H1 (cell line): Measurements from ENCODE around the gene EEF2. TPM values are rescaled to one million over a fixed set of nuclear protein-coding genes. Genes with fewer than 3 reads are reported as not detected.
A peak's percentile ranks its signal among the peaks of the same experiment; 100 is the strongest.

Source experiments
- CTCF ChIA-PET: fragments of 300-600 bp; sonication (Branson Sonifier 250); formaldehyde crosslinking; loops from one replicate; lab custom pipeline; 2021; ENCODE audit not compliant: partially characterized antibody; lab: Charles Lee
- POLR2A ChIA-PET: fragments of 300-600 bp; sonication (Branson Sonifier 250); formaldehyde crosslinking; loops from one replicate; lab custom pipeline; 2021; ENCODE audit warnings: inconsistent platforms; ENCODE audit not compliant: partially characterized antibody; lab: Charles Lee
- DNase-seq, 2 experiments: peaks; one replicate each; pipeline versions ENCODE4 v3.0.0 to v3.0.0-alpha.2; 2010 to 2022; ENCODE audit warnings: low spot score in 2 of 2, low read depth in 1 of 2, mixed read lengths in 1 of 2
- FAIRE-seq: peaks from 2 replicates; lab custom pipeline; 2011; peaks lifted over from hg19 to GRCh38; lab: Jason Lieb, UNC
- H2AFZ ChIP-seq: 2 replicates; pipeline ENCODE4 v1.8.1; 2012; ENCODE audit warnings: low read length, inconsistent platforms
- H2AK5ac ChIP-seq: 2 replicates; pipeline ENCODE4 v1.6.1; 2013; ENCODE audit warnings: low read depth, low read length
- H2BK120ac ChIP-seq: replicated peaks from 2 replicates; pipeline ENCODE3; 2013; ENCODE audit warnings: low read depth, low read length, inconsistent platforms
- H2BK12ac ChIP-seq: 2 replicates; pipeline ENCODE4 v1.6.1; 2013; ENCODE audit warnings: low read depth, low read length
- H2BK15ac ChIP-seq: 2 replicates; pipeline ENCODE4 v1.6.1; 2013; ENCODE audit warnings: low read length
- H2BK20ac ChIP-seq: 2 replicates; pipeline ENCODE4 v1.6.1; 2013; ENCODE audit warnings: low read length
- H2BK5ac ChIP-seq: 2 replicates; pipeline ENCODE4 v1.6.1; 2013; ENCODE audit warnings: low read depth, low read length
- H3K14ac ChIP-seq: 2 replicates; pipeline ENCODE4 v1.6.1; 2013; ENCODE audit warnings: inconsistent platforms; ENCODE audit not compliant: insufficient read length
- H3K18ac ChIP-seq: 2 replicates; pipeline ENCODE4 v1.6.1; 2013; ENCODE audit warnings: low read length; ENCODE audit errors: extremely low read depth
- H3K23ac ChIP-seq: 2 replicates; pipeline ENCODE4 v1.6.1; 2013; ENCODE audit warnings: inconsistent platforms; ENCODE audit not compliant: insufficient read length
- H3K23me2 ChIP-seq: 2 replicates; pipeline ENCODE4 v1.6.1; 2013; ENCODE audit warnings: low read depth, low read length
- H3K27ac ChIP-seq: 2 replicates; pipeline ENCODE4 v1.6.1; 2011; ENCODE audit warnings: low read depth, low read length, inconsistent platforms
- H3K27me3 ChIP-seq, 4 experiments: replicated peaks in 1 of 4; 1 replicate in 1 of 4; 2 replicates in 3 of 4; pipeline versions ENCODE4 v1.6.1 to v1.8.1; 2011 to 2013; ENCODE audit warnings: low read length in 3 of 4, mild to moderate bottlenecking in 3 of 4, inconsistent platforms in 2 of 4, mixed read lengths in 2 of 4, moderate library complexity in 1 of 4; ENCODE audit not compliant: control insufficient read depth in 3 of 4, insufficient read depth in 3 of 4; ENCODE audit errors: extremely low read depth in 1 of 4
- H3K36me3 ChIP-seq, 4 experiments: 2 replicates each; pipeline versions ENCODE4 v1.6.1 to v1.8.1; 2011 to 2013; ENCODE audit warnings: mild to moderate bottlenecking in 4 of 4, low read length in 3 of 4, moderate library complexity in 2 of 4, control low read depth in 1 of 4, inconsistent platforms in 1 of 4; ENCODE audit not compliant: insufficient read depth in 4 of 4, control insufficient read depth in 2 of 4
- H3K4ac ChIP-seq: replicated peaks from 2 replicates; pipeline ENCODE3; 2013; ENCODE audit warnings: low read length, low read depth, mixed read lengths, inconsistent platforms; ENCODE audit not compliant: insufficient read length
- H3K4me1 ChIP-seq, 4 experiments: replicated peaks in 1 of 4; 1 replicate in 1 of 4; 2 replicates in 3 of 4; pipeline versions ENCODE4 v1.6.1 to v1.8.1; 2011 to 2013; ENCODE audit warnings: low read length in 3 of 4, inconsistent platforms in 2 of 4, mixed read lengths in 1 of 4; ENCODE audit not compliant: insufficient read depth in 4 of 4, control insufficient read depth in 3 of 4
- H3K4me2 ChIP-seq, 2 experiments: 2 replicates each; pipeline versions ENCODE4 v1.6.1 to v1.8.1; 2011 to 2013; ENCODE audit warnings: low read depth in 2 of 2, low read length in 2 of 2, control low read depth in 1 of 2, inconsistent platforms in 1 of 2, mild to moderate bottlenecking in 1 of 2; ENCODE audit not compliant: insufficient read depth in 1 of 2
- H3K4me3 ChIP-seq, 4 experiments: fragments of 200-600, 300-600 bp in 1 of 4; sonication (generic), shearing (Covaris generic), sonication (Bioruptor Twin) in 1 of 4; 2 replicates each; pipeline versions ENCODE4 v1.5.1 to v1.8.1; 2011 to 2016; ENCODE audit warnings: low read length in 4 of 4, low read depth in 3 of 4, control low read depth in 2 of 4, inconsistent platforms in 2 of 4, mild to moderate bottlenecking in 2 of 4, mixed read lengths in 1 of 4, moderate library complexity in 1 of 4; ENCODE audit not compliant: insufficient read depth in 2 of 4; ENCODE audit errors: extremely low read depth in 1 of 4
- H3K56ac ChIP-seq: replicated peaks from 2 replicates; pipeline ENCODE3; 2013; ENCODE audit warnings: low read depth, mild to moderate bottlenecking, mixed read lengths, low read length, inconsistent platforms; ENCODE audit not compliant: insufficient read length
- H3K79me1 ChIP-seq: 2 replicates; pipeline ENCODE4 v1.6.1; 2013; ENCODE audit warnings: low read depth, low read length, control low read depth
- H3K79me2 ChIP-seq, 2 experiments: 2 replicates each; pipeline versions ENCODE4 v1.6.1 to v1.8.1; 2012 to 2013; ENCODE audit warnings: low read length in 2 of 2, mild to moderate bottlenecking in 2 of 2, inconsistent platforms in 1 of 2; ENCODE audit not compliant: insufficient read depth in 2 of 2, control insufficient read depth in 1 of 2
- H3K9ac ChIP-seq, 4 experiments: replicated peaks in 1 of 4; 1 replicate in 1 of 4; 2 replicates in 3 of 4; pipeline versions ENCODE4 v1.6.1 to v1.8.1; 2011 to 2013; ENCODE audit warnings: low read depth in 3 of 4, low read length in 3 of 4, control low read depth in 2 of 4, mild to moderate bottlenecking in 2 of 4, moderate library complexity in 2 of 4, inconsistent platforms in 1 of 4; ENCODE audit errors: extremely low read depth in 1 of 4
- H3K9me3 ChIP-seq, 2 experiments: 2 replicates each; pipeline versions ENCODE4 v1.6.1 to v1.8.1; 2012 to 2013; ENCODE audit warnings: mild to moderate bottlenecking in 2 of 2, moderate library complexity in 2 of 2, control low read depth in 1 of 2, inconsistent platforms in 1 of 2, low read depth in 1 of 2, low read length in 1 of 2, mixed read lengths in 1 of 2; ENCODE audit not compliant: insufficient read depth in 2 of 2
- H4K20me1 ChIP-seq, 2 experiments: replicated peaks in 1 of 2; 2 replicates each; pipeline versions ENCODE3 to v1.8.1; 2011 to 2013; ENCODE audit warnings: inconsistent platforms in 2 of 2, low read length in 2 of 2, mild to moderate bottlenecking in 1 of 2; ENCODE audit not compliant: insufficient read depth in 2 of 2, control insufficient read depth in 1 of 2
- H4K5ac ChIP-seq: 2 replicates; pipeline ENCODE4 v1.6.1; 2013; ENCODE audit warnings: low read length, low read depth, mixed read lengths, inconsistent platforms; ENCODE audit not compliant: insufficient read length
- H4K8ac ChIP-seq: 2 replicates; pipeline ENCODE4 v1.8.0; 2013; ENCODE audit warnings: mild to moderate bottlenecking, moderate library complexity, low read length, inconsistent platforms; ENCODE audit not compliant: insufficient read depth; ENCODE audit errors: extremely low read depth
- H4K91ac ChIP-seq: replicated peaks from 2 replicates; pipeline ENCODE3; 2013; ENCODE audit warnings: low read length, mixed read lengths, inconsistent platforms; ENCODE audit not compliant: insufficient read length
- BCL11A ChIP-seq, 2 experiments: IDR thresholded peaks; one replicate each; pipeline ENCODE4 v1.6.1; 2011; ENCODE audit warnings: low read depth in 2 of 2, low read length in 2 of 2, mild to moderate bottlenecking in 2 of 2
- CBX8 ChIP-seq: fragments of 300-800, 300-1000 bp; sonication (generic); IDR thresholded peaks from 2 replicates; pipeline ENCODE4 v1.7.1; 2016; ENCODE audit warnings: low read depth, low read length, borderline replicate concordance
- CHD1 ChIP-seq: IDR thresholded peaks from 2 replicates; pipeline ENCODE4 v1.6.1; 2012; ENCODE audit warnings: low read depth, low read length, improper control_type of control experiment
- CREB1 ChIP-seq: IDR thresholded peaks from 2 replicates; pipeline ENCODE4 v1.6.1; 2012; ENCODE audit warnings: inconsistent platforms
- EGR1 ChIP-seq: IDR thresholded peaks from 2 replicates; pipeline ENCODE4 v1.6.1; 2011; ENCODE audit warnings: low read depth, low read length, borderline replicate concordance
- EP300 ChIP-seq, 2 experiments: IDR thresholded peaks; 1 replicate in 1 of 2; 2 replicates in 1 of 2; pipeline ENCODE4 v1.6.1; 2011 to 2012; ENCODE audit warnings: low read depth in 2 of 2, low read length in 2 of 2, mild to moderate bottlenecking in 2 of 2, borderline replicate concordance in 1 of 2, inconsistent platforms in 1 of 2, moderate library complexity in 1 of 2
- EZH2 ChIP-seq: fragments of 200-600 bp; sonication (generic); IDR thresholded peaks from 2 replicates; pipeline ENCODE4 v1.7.1; 2012; ENCODE audit warnings: low read depth, mild to moderate bottlenecking, moderate library complexity, low read length, inconsistent platforms; ENCODE audit not compliant: severe bottlenecking
- HDAC2 ChIP-seq, 2 experiments: fragments of 300-600 bp in 1 of 2; sonication (generic) in 1 of 2; IDR thresholded peaks; 2 replicates each; pipeline ENCODE4 v1.6.1; 2011 to 2012; ENCODE audit warnings: low read depth in 2 of 2, low read length in 2 of 2, mild to moderate bottlenecking in 2 of 2, moderate library complexity in 2 of 2, borderline replicate concordance in 1 of 2, inconsistent platforms in 1 of 2
- JUN ChIP-seq: IDR thresholded peaks from 2 replicates; pipeline ENCODE4 v1.6.1; 2011; ENCODE audit warnings: low read depth, mild to moderate bottlenecking, improper control_type of control experiment, low read length
- KDM1A ChIP-seq: fragments of 200-600, 300-600 bp; sonication (generic); IDR thresholded peaks from 2 replicates; pipeline ENCODE4 v1.7.1; 2016; ENCODE audit warnings: mild to moderate bottlenecking, low read length, borderline replicate concordance
- NANOG ChIP-seq: IDR thresholded peaks from 2 replicates; pipeline ENCODE4 v1.6.1; 2011; ENCODE audit warnings: low read length, low read depth, mild to moderate bottlenecking, inconsistent platforms; ENCODE audit not compliant: insufficient read depth, poor library complexity, severe bottlenecking
- PHF8 ChIP-seq: fragments of 200-600 bp; sonication (generic); conservative IDR thresholded peaks from 2 replicates; pipeline ENCODE4 v1.7.1; 2012; ENCODE audit warnings: low read depth, mild to moderate bottlenecking, inconsistent platforms, low read length, moderate library complexity
- TCF12 ChIP-seq: IDR thresholded peaks from 2 replicates; pipeline ENCODE4 v1.6.1; 2011; ENCODE audit warnings: low read depth, mild to moderate bottlenecking, low read length
- ZNF274 ChIP-seq: IDR thresholded peaks from 2 replicates; pipeline ENCODE4 v1.7.0; 2012; ENCODE audit warnings: low read length, borderline replicate concordance; ENCODE audit errors: extremely low read depth
- WGBS, 2 experiments: shearing (Covaris generic) in 1 of 2; methylation state at CpG; one replicate each; pipeline versions ENCODE4 v1.1.6 to v1.1.7; 2013 to 2015; ENCODE audit warnings: low lambda C conversion rate in 2 of 2, mixed read lengths in 2 of 2, inconsistent platforms in 1 of 2, low coverage in 1 of 2, missing lambda C conversion rate in 1 of 2; ENCODE audit not compliant: insufficient replicate concordance in 2 of 2, insufficient coverage in 1 of 2, insufficient read length in 1 of 2; ENCODE audit errors: extremely low coverage in 1 of 2, missing lambda C conversion rate in 1 of 2; 5-methylcytosine and 5-hydroxymethylcytosine counted together
- polyA plus RNA-seq, 7 experiments: library from polyadenylated mRNA; depleted of rRNA in 3 of 7; stranded (reverse) in 5 of 7; unstranded in 2 of 7; fragments of >200 nt in 5 of 7; fragments of 200-250 nt in 2 of 7; gene quantifications; 1 replicate in 5 of 7; 2 replicates in 1 of 7; 4 replicates in 1 of 7; pipeline versions ENCODE4 v1.2.1 to v1.2.3, GENCODE V29; 2011 to 2013; ENCODE audit warnings: missing spikeins in 2 of 7, mixed read lengths in 2 of 7
- total RNA-seq: library from RNA; stranded (reverse); fragmentation: NEBNext Ultra II Directional; extraction: Animal tissue kit (Norgen Biotek cat#: 25700); gene quantifications from 2 replicates; pipeline ENCODE4 v1.2.1, GENCODE V29; 2021

Gene EEF2
- total and polyA plus RNA-seq, 2 of the 8 experiments (the other 6 are each of a cell fraction or from before 2014, with no cell fraction given) = 1,554 to 3,380 TPM

- H3K4me2 ChIP-seq = no peak overlapping the region; a peak in 1 of 4 replicates
These were observed 5.5 kb upstream of the EEF2 start for GRCh38 chr19:3990815-3991117.

More at GRCh38 chr19:3990815-3991117, 5.5 kb upstream of the EEF2 start:
- Histone ChIP-seq H3K4me3 (no peak overlapping the region), H2BK120ac (no peak overlapping the region), H2BK12ac (no peak overlapping the region), H3K9ac (no peak overlapping the region), H3K18ac (no peak overlapping the region), H3K4me1 (peaks cover 0 to 3% (median 2%) of the 10 kb centered on the region in 4 experiments; a peak in 5 of 7 replicates), H3K23me2 (no peaks in the 10 kb centered on the region; the same call in 1 of the 2 replicates), H3K14ac (no peak overlapping the region), H3K9me3 (no peaks in the 10 kb centered on the region), H2BK15ac (no peak overlapping the region), H2BK5ac (no peak overlapping the region), H3K23ac (no peak overlapping the region), H3K4ac (no peak overlapping the region), H4K20me1 (peaks cover 0 to 1% of the 10 kb centered on the region in 2 experiments), H2AK5ac (no peak overlapping the region), H4K91ac (peak overlapping the region; percentile 54), H3K27me3 (no peaks in the 10 kb centered on the region), H2BK20ac (no peak overlapping the region), H4K8ac (no peak overlapping the region)
- DNase-seq (no peak), FAIRE-seq (no peak)
- TF ChIP-seq BCL11A (IDR thresholded peaks at IDR 0.05; ENCODE audit: low read depth in 2 of 2, low read length in 2 of 2) (no peak), CHD1 (no peak), ZNF274 (no peak), EZH2 (no peak), KDM1A (no peak), CBX8 (no peak), CREB1 (no peak), JUN (no peak), TCF12 (no peak), EGR1 (no peak), EP300 (IDR thresholded peaks at IDR 0.05; ENCODE audit: borderline replicate concordance in 1 of 2, low read depth in 2 of 2, low read length in 2 of 2) (no peak), HDAC2 (IDR thresholded peaks at IDR 0.05; ENCODE audit: borderline replicate concordance in 1 of 2, low read depth in 2 of 2, low read length in 2 of 2) (no peak), PHF8 (no peak), NANOG (no peak)
- TF ChIP-seq, all 59 proteins: peak for 0
- H2AFZ ChIP-seq = no peak overlapping the region
- H3K79me1 ChIP-seq = no peaks in the 10 kb centered on the region
- H3K27ac ChIP-seq = no peak overlapping the region
- 74% methylated on average over 3 of the region's 3 CpGs; no CpG with 5 or more reads in 1 of the 2 experiments for WGBS, 2 experiments
- ChIA-PET POLR2A (interaction anchor here (5.1 kb wide), 1 partner anchor 13 kb away, joined by 46 read pairs; no protein-coding TSS in a partner anchor), CTCF (interaction anchor here (3.7 kb wide), 1 partner anchor 15 kb away, joined by 21 read pairs; no protein-coding TSS in a partner anchor)
- H3K36me3 ChIP-seq = no peaks in the 10 kb centered on the region
- no peak overlapping the region for H4K5ac ChIP-seq
- no peak overlapping the region for H3K56ac ChIP-seq
- H3K79me2 ChIP-seq = no peaks in the 10 kb centered on the region
